Suppressor macrophage treated with lipopolysaccharide for 4 hours (primary cell): ENCODE measurements around the gene FOXP1.
A peak's percentile ranks its signal among the peaks of the same experiment; 100 is the strongest.

Source experiments
- DNase-seq: peaks from one replicate; pipeline ENCODE4 v3.0.0-alpha.2; 2020

The FOXP1 gene

DNA sequence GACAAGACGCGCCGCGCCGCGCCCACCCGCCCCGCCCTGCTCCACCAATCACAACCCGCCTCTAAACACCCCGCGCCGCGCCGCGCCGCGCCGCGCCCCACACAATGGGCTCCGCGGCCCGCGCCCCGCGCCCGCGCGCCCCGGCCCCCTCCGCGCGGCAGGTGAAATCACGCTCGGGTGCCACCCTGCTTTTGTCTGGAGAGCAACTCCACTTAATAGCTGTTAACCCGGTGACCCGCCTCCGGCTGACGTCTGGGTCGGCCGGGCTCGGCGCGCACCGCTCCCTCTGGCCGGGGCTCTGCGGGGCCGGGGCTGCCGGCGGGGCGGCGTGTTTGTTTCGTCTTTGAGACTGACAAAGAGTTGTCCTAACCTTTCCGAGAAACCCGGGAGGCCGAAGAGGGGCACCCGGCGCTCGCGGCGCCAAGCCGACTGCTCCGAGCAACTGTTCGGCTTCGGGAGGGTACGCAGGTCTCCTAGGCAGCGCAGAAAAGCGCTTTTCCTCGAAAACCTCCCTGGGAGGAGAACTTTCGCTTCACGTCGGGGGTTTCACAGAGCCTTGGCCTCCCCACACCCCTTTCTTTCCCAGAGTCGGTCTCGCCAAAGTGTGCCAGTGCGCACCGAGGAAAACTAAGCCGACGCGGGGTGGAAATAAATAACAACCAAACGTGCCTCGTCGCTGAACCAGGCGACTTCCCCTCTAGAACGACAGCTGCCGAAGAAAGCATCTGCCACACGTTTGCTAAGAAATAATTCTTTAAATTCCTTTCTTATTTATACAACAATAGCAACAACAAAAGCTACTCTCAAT is 518.4 kb downstream of the FOXP1 start:
- peak; percentile 40 for DNase-seq

GRCh38 chr3:71064291-71064955 is 519.1 kb downstream of the FOXP1 start:
- peak; percentile 64 for DNase-seq

DNA sequence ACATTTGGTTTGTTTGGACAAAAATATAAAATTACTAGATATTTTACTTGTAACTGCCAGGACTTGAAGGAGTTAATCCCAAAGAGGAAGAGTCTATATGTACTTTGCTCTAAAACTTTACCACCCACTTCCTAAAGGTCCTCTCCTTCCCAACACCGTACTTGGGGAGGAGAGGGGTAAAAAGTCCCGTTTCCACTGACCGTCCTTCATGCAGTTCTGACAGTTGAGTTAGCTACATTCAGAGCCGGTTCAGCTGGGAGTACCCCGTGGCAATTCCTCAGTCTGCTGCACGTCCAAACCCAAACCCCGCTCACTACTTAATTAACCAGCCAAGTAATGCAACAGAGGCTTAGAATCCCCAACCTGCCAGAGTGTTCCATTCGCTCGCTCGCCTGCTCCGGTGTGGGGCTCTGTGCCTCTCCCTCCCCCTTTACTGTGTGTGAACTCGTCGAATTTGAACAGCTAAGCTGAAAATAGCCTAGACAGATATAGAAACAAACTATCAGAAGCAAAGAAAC is 519.7 kb downstream of the FOXP1 start:
- DNase-seq: peak; percentile 85

DNA sequence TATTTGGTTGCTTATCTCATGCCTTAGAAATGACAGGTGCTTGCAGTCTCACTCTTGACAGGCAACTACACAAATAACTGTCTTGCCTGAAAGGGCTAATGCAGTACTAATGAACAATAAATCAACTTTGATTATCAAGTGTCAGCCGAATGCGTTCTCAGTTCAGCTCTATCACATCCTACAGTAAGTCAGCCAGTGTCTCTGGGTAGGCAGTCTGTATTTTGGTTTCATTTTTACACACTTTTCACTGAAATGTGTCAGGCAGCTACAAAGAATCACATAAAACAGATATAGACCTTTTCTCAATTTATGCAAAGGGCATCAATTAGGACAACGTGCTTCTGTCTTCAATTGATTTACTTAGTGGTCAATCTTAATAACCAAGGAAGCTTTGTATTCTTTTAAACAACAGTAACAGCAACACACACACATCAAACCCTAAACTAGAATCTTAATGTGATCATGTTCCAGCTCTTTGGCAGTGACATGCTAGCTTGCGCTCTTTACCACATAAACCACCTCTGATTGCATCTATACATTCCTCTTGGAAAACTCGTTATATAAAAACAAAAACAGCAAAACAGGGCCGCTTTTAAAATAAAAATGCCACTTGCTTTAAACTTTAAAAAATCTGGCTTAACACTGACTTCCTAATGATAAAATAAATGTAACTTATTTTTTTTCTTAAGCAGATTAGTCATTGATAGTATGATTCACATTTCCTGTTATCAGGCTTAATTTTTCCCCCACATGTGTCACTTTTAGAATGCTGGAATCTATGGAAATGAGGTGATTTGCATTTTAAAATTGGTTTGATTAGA is 520.4 kb downstream of the FOXP1 start:
- DNase-seq: peak; percentile 77

- DNase-seq: peak; percentile 27
Observed at GRCh38 chr3:71062037-71062932, 521.2 kb downstream of the FOXP1 start.

DNA sequence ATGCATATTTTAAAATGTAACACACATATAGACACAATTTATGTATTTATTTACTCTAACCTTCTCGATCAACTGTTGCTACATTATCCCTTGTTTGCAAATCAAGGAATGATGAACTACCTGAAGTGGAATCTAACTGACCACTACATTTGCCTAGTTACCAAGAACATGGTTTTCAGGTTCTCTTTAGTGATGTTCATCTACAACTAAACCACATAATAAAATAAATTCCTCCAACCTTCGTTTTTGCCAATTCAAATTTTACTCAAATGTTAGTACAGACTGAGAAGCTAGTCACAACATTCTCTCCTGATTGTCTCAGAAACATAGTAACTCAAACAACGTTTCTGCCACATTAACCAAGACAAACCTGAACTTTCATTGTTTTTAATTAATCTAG is 521.9 kb downstream of the FOXP1 start:
- DNase-seq: no peak

DNA sequence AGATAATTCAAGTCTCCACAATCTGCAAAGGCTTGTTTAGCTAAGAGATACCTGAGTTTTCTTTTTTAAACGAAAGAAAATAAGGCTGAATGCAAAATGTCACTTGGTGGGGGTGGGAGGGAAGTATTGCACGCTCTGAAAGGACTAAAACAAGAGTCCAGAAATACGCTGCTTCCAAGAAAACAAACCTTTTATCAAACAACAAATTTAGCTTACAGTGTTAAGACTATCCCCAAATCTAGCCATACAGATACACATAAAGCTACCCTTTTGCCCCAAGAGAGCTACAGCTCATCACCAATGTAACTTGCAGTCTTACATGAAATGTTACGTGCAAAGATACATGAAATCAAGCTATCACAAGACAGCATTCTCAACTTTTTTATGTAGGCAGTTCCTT is 522.5 kb downstream of the FOXP1 start:
- DNase-seq: no peak

DNA sequence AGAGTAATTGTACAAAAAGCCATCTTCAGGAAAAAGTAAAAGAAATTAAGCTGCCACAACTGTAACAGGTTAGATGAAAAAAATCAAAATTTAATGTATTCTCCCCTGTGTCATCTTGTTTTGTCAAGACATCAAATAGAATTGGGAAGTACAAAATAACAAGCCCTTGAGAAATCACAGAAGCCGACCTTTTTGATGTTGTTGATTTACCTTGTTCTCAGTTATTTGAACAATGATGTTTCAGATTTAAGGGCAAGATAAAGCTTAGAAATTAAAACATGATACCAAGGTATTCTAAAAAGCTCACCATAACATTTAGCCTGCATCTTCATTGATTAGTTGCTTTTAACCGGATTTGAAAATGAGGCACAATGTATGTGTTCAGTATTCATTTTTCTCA is 523.0 kb downstream of the FOXP1 start:
- DNase-seq: no peak

DNA sequence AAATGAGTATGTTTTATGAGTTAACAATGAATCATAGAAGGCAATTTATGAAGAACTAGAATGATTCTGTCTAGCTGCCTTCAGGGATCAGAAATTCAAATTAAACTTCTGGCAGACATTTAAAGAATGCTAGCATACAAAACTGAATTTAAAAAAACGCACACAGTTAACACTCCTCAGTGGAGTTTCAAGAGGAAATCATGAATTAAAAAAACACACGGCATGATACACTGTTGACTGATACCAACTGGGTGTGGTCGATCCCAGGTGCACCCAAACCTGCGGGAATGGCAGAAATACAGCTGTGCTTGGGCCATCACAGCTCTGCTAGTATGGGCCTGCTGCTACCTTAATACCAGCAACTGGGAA is 526.0 kb downstream of the FOXP1 start:
- no peak for DNase-seq

GRCh38 chr3:71056327-71056726 is 527.2 kb downstream of the FOXP1 start:
- DNase-seq: no peak

- DNase-seq: no peak
Observed at GRCh38 chr3:71055257-71056001, 528.1 kb downstream of the FOXP1 start.

DNA sequence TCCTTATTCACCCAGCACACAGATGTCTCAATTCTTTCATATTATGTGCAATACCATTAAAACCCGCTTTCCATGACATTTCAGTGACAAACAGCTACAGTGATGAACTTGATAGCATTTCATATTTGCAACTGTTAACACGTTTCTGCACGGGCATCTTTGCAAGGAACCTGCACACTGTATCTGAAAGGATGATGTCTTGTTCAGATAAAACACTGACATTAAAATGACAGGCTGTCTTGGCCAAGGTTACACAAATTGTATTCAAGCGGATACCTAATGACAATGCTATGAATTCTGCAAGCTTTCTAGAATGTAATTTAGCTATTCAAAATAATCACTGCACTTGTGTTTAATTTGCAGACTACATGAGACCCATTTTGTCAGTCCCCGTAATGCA is 529.2 kb downstream of the FOXP1 start:
- no peak for DNase-seq

GRCh38 chr3:71053495-71053894 is 530.0 kb downstream of the FOXP1 start:
- DNase-seq: no peak

DNA sequence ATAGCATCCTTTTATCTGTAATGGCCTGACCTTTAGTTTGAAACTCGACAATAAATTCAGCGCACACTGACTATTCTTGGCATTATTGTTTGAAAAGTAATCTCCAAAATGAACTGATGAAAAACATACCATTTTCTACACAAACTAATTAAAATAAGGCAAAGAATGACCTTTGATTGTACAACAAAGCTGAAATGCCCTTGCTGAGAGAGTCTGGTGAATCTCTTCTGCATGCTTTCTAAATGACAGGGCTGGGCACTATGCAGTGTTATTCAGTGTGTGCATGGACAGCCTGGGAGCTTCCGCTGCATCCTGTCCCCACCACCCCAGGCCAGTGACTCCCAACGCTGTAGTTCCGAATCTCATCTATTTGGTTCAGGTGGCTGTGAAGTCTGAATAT is 530.8 kb downstream of the FOXP1 start:
- DNase-seq: no peak

- no peak for DNase-seq
Observed at GRCh38 chr3:71051893-71052687, 531.4 kb downstream of the FOXP1 start.

GRCh38 chr3:71051259-71051595 is 532.3 kb downstream of the FOXP1 start:
- DNase-seq: no peak

GRCh38 chr3:71050538-71051258 is 532.8 kb downstream of the FOXP1 start:
- DNase-seq: no peak

DNA sequence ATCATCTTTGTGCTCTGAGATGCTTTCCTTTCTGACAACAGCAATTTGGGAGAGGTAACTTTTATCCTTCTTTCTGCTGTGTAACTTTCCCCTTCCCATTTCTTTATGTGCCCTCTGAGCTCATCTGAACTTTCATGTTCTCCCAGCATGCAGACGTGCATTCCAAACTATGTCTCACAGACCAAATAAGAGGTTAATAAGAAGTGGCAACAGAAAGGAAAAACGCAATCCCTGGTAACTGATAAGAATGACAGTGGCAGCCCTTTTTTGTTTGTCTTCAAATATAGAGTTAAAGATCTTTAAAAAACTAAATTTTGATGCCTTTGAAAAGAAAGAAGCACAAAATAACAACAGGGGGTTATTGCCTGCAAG is 533.4 kb downstream of the FOXP1 start:
- DNase-seq: no peak

GRCh38 chr3:71048948-71049347 is 534.6 kb downstream of the FOXP1 start:
- no peak for DNase-seq
